GM21737 (cell line): ENCODE measurements around the gene LSAMP.

Experiments
- ATAC-seq: cut with Tn5 transposase; IDR thresholded peaks from one replicate; pipeline ENCODE4 v1.9.1; 2021; ENCODE audit warnings: mild to moderate bottlenecking, moderate library complexity; ENCODE audit not compliant: unreplicated experiment

LSAMP gene

DNA sequence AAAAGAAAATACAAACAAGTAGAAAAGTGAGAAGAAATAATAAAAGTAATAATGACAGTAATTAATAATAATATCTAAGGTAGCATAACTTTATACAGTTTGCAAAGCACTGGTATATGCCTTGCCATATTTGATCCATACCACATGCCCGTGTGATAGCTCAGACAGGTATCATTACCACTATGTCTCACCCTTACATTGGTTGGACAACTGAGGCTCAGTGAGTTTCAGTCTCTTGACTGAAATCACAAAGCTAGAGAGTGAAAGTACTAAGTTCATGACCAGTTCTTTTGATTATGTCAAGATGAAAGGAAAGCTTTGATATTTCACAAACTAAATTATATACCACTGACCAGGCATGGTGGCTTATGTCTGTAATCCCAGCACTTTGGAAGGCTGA lies 413.1 kb downstream of the LSAMP start:
- no peak for ATAC-seq

- no peak for ATAC-seq
Observed at GRCh38 chr3:116030131-116030850, 415.0 kb downstream of the LSAMP start.

DNA sequence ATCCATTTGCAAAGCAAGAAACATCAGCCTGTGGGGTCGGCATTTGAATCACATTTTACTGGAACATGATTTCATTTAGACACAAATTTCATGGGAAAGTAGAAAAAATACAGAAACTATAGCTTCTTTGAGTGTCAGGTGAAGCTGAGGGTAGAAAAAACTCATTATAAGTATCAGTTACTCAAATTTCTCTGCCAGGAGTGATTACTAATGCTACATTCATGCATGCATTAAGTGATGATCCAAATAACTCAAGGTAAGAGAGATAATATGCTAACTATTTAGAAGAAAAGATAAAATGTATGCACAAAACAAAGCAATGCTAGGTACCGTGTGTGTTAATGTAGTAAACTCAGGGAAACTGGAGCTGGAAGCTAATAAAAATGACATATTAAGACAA lies 416.0 kb downstream of the LSAMP start:
- ATAC-seq: no peak

DNA sequence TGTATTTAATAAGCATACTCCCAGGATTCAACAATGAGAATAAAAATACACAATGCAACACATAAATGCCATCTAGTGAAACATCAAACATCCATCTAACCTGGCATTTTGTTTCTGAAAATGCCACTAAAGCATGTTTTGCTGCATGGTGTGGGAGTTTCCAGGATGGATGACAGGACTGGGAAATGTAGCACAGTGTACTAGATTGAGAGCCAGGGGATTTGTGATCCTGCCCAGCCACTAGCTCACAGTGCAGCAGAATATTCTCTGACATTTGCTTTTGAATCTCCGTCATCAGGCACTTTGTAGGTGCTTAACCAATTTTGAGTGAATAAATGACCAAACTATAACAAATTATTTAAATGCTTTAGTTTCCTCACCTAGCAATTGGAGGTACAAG lies 417.1 kb downstream of the LSAMP start:
- no peak for ATAC-seq

DNA sequence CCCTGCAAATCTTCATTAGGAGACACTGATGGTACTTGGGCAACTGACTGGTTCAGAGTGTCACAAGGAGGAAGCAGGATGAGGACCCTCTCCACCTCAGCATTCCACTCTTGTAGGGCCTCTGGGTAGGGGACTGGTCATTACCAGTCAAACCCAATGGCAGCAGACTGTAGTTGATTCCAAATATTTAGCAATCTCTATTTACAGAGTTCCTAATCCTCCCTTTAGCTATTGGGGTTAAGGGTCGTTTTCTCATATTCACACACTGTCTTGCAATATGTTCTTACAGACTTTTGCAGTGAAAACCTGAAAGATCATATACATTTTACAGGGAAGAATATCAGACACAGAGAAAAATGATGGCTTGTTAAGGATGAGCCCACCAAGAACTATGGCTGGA lies 424.3 kb downstream of the LSAMP start:
- no peak for ATAC-seq

DNA sequence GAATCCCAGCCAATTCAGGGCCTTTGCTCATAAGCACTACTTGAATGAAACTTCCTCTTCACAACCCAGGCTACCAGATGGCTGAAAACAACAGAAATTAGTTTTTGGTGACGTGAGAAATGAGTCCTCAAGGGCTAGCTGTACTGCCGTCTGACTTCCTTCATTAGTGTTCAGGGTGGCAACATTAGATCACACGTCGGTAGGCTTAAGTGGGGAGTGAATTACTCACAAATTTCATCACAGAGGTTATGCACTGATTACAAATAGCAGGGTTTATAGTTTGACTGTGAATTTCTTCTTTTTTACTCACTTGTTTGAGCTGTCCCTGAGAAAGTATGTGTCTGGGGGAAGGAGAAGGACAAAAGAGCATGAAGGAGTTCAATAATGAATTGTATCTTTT lies 424.8 kb downstream of the LSAMP start:
- ATAC-seq: peak; percentile 80

DNA sequence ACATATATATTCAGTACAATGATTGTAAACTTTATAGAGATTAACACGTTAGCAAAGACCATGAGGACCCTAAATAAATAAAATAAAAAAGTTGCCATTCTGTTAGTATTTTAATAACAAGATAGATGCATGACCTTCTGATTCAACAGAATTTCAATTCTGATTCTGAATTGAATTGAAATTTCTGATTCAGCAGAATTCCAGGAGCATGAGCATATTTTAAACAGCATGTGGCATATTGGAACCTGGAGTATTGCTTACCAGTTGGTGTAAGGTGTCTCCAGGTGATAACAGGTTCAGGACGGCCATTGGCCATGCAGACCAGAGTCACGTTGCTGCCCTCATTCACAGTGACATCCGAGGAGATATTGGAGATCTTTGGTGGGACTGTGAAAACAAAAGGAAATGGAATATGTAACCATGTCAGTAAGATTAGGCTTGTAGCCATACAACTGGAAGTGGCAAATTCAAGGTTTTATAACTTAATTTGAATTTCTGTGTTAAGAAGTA lies 426.0 kb downstream of the LSAMP start:
- no peak for ATAC-seq

DNA sequence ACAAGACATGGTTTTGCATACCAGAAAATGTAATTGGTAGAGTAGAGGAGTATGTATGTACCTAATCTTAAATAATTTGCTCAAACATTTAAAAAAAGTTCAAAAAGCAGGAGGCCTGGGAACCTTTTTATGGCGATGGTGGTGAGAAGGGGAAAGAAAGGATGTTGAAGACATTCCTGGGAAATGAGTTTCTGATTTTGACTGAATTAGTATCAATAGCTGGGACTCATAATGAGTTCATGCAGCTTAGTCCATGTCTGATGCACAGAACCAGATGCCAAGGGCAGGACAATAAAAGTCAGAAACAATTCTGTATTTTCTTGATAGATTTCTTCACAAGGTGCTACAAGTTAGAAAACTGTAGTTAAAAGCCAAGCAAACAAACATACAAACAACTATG lies 426.6 kb downstream of the LSAMP start:
- no peak for ATAC-seq

GRCh38 chr3:116015931-116016330 lies 429.4 kb downstream of the LSAMP start:
- no peak for ATAC-seq

- no peak for ATAC-seq
Observed at GRCh38 chr3:116007000-116007399, 438.3 kb downstream of the LSAMP start.

- ATAC-seq: no peak
Observed at GRCh38 chr3:116005404-116005803, 439.9 kb downstream of the LSAMP start.

- ATAC-seq: no peak
Observed at GRCh38 chr3:116002235-116002634, 443.1 kb downstream of the LSAMP start.

DNA sequence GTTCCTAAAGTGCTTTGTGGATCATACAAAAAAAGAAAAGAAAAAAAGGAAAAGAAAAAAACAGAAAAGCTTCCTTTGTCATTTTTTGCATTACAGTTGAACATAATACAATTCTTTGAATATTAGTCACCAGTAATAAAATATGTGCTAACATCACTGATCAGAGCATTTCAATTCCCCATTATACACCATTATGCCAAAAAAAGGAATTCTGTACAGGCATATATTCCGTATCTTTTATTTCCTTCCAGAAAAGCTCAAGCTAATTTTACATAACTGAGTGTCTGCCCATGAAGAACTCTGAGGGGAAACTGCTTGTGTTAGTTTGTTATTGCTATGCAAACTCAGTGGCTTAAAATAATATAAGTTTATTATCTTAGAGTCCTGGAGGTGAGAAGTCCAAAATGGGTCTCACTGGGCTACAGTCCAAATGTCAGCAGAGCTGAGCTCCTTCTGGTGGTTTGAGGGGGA lies 444.1 kb downstream of the LSAMP start:
- ATAC-seq: no peak

GRCh38 chr3:116000311-116000710 lies 445.0 kb downstream of the LSAMP start:
- ATAC-seq: peak; percentile 69

DNA sequence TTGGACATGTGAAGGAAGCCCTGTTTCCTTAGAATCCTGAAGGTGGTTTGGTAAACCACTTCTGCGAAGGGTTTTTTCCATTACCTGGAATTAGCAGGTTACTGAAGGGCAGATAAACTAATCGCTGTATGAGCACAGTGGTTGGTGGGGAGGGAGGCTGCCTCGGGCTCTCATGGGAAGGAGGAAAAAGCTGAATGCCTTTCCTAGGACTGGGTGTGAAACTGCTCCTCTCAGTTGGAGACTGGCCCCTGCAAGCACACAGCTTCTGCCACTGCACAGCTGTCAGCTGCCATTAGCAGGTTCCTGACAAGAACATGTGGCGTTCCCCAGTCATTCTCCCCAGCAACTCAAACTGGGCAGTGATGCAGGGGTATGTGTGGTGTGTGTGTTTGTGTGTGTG lies 445.7 kb downstream of the LSAMP start:
- no peak for ATAC-seq

DNA sequence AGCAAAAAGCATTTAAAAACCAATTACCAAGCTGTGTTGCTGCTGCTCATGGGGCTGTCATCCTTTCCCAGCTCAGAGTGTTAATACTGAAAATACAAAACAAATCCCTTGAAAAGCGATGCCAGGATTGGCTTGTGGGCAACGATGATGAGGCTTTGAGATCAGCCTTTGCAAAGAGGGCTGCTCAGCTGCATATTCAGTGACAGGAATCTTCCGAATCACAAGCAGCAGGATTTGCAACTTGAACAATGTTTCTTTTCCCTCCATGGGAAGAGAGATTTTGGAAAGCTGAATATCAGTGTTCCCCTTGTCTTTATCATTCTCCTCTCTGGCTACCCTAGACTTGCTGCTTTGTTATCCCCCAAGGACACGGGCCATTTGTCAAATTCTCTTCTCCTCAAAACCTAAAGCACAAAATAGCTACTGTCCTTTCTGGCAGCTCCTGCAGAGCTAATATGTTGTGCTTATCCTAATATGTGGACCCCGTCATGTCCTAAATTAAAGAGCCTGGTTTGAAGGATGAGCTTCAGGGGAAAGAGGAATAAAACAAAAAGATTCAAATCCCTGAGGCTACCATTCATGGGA lies 446.2 kb downstream of the LSAMP start:
- ATAC-seq: no peak

DNA sequence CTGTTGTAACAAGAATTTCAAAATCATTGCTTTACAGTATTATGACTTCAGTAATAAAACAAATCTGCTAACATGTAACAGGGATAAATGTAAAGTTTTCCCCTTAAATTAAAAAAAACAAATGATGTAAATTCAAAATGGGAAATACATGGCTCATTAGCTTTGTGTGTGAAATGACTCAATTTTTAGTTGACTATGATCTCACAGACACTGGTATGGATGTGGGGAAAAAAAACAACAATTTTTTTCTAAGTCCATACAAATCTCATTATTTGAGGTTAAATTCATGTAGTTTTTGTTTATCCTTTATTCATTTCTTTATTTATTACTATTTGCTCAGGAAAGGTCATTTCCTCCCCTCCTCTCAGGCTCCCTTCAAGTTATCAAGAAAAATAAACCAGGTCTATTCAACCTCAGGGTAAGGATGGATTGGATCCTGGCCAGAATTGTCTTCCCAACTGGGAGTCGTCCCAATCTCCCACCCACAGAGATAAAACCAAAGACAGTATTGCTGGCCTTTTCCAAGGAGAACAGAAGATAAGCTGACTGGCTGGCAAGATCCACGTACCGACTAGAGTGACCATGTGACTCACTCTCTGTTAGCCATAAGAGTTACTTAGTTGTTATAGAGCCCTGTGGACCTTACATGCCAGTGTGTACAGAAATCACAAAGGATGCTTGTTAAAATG lies 448.7 kb downstream of the LSAMP start:
- no peak for ATAC-seq

GRCh38 chr3:115990669-115991068 lies 454.6 kb downstream of the LSAMP start:
- no peak for ATAC-seq

GRCh38 chr3:115989684-115990421 lies 455.4 kb downstream of the LSAMP start:
- ATAC-seq: no peak

DNA sequence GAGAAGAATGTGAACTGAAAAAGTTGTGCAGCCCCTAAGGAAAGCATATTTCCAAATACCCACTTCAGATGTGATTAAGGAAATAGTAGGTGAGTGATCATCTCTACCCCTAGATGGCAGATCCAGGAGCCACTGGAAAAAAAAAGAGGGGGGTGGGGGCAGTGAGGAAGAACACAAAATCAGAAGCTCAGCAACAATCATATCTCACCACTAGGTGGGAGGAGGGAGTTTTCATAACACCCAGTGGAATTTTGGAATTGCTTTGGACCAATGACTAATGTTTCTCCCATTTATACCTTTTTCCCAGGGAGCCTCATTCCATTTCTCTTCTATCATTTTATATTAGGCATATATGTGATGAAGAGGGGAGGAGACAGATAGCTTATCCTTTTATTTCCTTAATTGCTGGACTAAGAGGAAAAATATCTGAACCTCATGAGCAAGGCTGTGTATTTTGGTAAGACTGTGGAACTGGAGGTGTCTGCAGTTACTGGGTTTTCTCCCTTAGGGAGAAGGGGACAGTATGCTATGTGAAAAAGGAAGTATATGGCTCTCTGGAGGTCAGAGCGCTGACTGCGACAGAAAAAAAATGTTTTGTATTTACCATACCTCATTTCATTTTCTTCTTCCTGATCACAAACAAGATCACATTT lies 458.6 kb downstream of the LSAMP start:
- no peak for ATAC-seq

DNA sequence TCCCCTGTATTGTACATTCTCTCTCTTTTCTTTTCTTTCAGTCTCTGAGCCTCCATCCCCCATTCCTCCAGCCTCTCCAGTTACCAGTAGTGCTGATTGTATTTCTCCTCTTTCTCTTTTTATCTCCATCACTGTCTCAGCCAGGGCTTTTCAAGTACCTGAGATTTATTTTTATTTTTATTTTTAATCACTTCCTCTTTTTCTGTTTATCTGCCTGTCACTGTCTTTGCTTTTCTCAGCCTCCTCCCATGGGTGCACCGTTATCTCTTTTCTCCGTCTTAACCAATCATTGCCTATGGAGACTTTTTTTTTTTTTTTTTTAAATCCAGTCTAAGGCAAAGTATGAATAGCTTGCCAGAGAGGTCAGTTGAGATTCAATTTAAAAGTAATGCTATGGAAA lies 462.7 kb downstream of the LSAMP start:
- ATAC-seq: no peak
